ENCODE results near the gene NUTM2A.
"Not testable (repeated sequence)": the region's sequence is repeated elsewhere in the genome, so short reads cannot be mapped to it uniquely, and the experiment has no call there.

NUTM2A gene

GRCh38 chr10:87225148-87225547 is at the start of gene NUTM2A:
NUTM2A (plus strand) TSS chr10:87225448; CDS start chr10:87225831, 383 bp downstream.
- H3K27ac ChIP-seq = not testable (repeated sequence)

GRCh38 chr10:87177587-87177986 is 47.7 kb upstream of the NUTM2A start:
- not testable (repeated sequence) for H3K27ac ChIP-seq

GRCh38 chr10:87184421-87184820 is 40.8 kb upstream of the NUTM2A start:
- not testable (repeated sequence) for H3K27ac ChIP-seq

- H3K27ac ChIP-seq = not testable (repeated sequence)
Measured at GRCh38 chr10:87186016-87186415, 39.2 kb upstream of the NUTM2A start.

GRCh38 chr10:87187573-87187972 is 37.7 kb upstream of the NUTM2A start:
- not testable (repeated sequence) for H3K27ac ChIP-seq

GRCh38 chr10:87191841-87192240 is 33.4 kb upstream of the NUTM2A start:
- H3K27ac ChIP-seq = not testable (repeated sequence)

- peak overlapping the region; percentile 24; the same call in 1 of the 2 replicates for H3K27ac ChIP-seq
Measured at GRCh38 chr10:87200924-87201323, 24.3 kb upstream of the NUTM2A start.

- H3K27ac ChIP-seq = not testable (repeated sequence)
Measured at GRCh38 chr10:87204801-87205200, 20.4 kb upstream of the NUTM2A start.

- not testable (repeated sequence) for H3K27ac ChIP-seq
Measured at GRCh38 chr10:87206922-87207321, 18.3 kb upstream of the NUTM2A start.

GRCh38 chr10:87210309-87210708 is 14.9 kb upstream of the NUTM2A start:
- not testable (repeated sequence) for H3K27ac ChIP-seq

GRCh38 chr10:87211848-87212247 is 13.4 kb upstream of the NUTM2A start:
- H3K27ac ChIP-seq = not testable (repeated sequence)

GRCh38 chr10:87213150-87213765 is 12.0 kb upstream of the NUTM2A start:
- H3K27ac ChIP-seq = not testable (repeated sequence)

GRCh38 chr10:87213806-87214205 is 11.4 kb upstream of the NUTM2A start:
- not testable (repeated sequence) for H3K27ac ChIP-seq

GRCh38 chr10:87216120-87216519 is 9.1 kb upstream of the NUTM2A start:
- H3K27ac ChIP-seq = not testable (repeated sequence)

GRCh38 chr10:87219370-87219769 is 5.9 kb upstream of the NUTM2A start:
- H3K27ac ChIP-seq = not testable (repeated sequence)

GRCh38 chr10:87222789-87223188 is 2.5 kb upstream of the NUTM2A start:
- H3K27ac ChIP-seq = not testable (repeated sequence)

GRCh38 chr10:87228247-87228646 is 3.0 kb downstream of the NUTM2A start:
- H3K27ac ChIP-seq = not testable (repeated sequence)

GRCh38 chr10:87229211-87229610 is 4.0 kb downstream of the NUTM2A start:
- not testable (repeated sequence) for H3K27ac ChIP-seq

GRCh38 chr10:87234854-87235253 is 9.6 kb downstream of the NUTM2A start:
- not testable (repeated sequence) for H3K27ac ChIP-seq

- not testable (repeated sequence) for H3K27ac ChIP-seq
Measured at GRCh38 chr10:87237244-87237643, 12.0 kb downstream of the NUTM2A start.

GRCh38 chr10:87239346-87239808 is 14.1 kb downstream of the NUTM2A start:
- H3K27ac ChIP-seq = not testable (repeated sequence)

- not testable (repeated sequence) for H3K27ac ChIP-seq
Measured at GRCh38 chr10:87242192-87242591, 16.9 kb downstream of the NUTM2A start.

- not testable (repeated sequence) for H3K27ac ChIP-seq
Measured at GRCh38 chr10:87247335-87247734, 22.1 kb downstream of the NUTM2A start.

GRCh38 chr10:87248818-87249353 is 23.6 kb downstream of the NUTM2A start:
- not testable (repeated sequence) for H3K27ac ChIP-seq

All from VCaP (cell line).